Neural progenitor cell (in vitro differentiated cells): ENCODE results near the gene AFF4. TPM values are rescaled to one million over a fixed set of nuclear protein-coding genes. Genes with fewer than 3 reads are reported as not detected.

Source experiments
- DNase-seq: peaks from one replicate; pipeline ENCODE4 v3.0.0-alpha.2; 2016; ENCODE audit warnings: low spot score
- H2AFZ ChIP-seq: fragments of 200-600 bp; sonication (generic); replicated peaks from 2 replicates; pipeline ENCODE4 v1.6.1; 2016; ENCODE audit warnings: antibody characterized with exemption
- H3F3A ChIP-seq: fragments of 200-600 bp; sonication (generic); 2 replicates; pipeline ENCODE4 v1.6.1; 2016; ENCODE audit warnings: antibody characterized with exemption, low read depth
- H3K27ac ChIP-seq: fragments of 200-600 bp; sonication (generic); 2 replicates; pipeline ENCODE4 v1.5.1; 2016; ENCODE audit warnings: mild to moderate bottlenecking
- H3K27me3 ChIP-seq: fragments of 200-600 bp; sonication (generic); 2 replicates; pipeline ENCODE4 v1.6.1; 2016; ENCODE audit warnings: mild to moderate bottlenecking, moderate library complexity
- H3K36me3 ChIP-seq: fragments of 200-600 bp; sonication (generic); 2 replicates; pipeline ENCODE4 v1.5.1; 2016
- H3K4me1 ChIP-seq: fragments of 200-600 bp; sonication (generic); 2 replicates; pipeline ENCODE4 v1.6.1; 2016; ENCODE audit warnings: mixed run types
- H3K4me2 ChIP-seq: fragments of 200-600 bp; sonication (generic); 2 replicates; pipeline ENCODE4 v1.6.1; 2016
- H3K4me3 ChIP-seq: fragments of 200-600 bp; sonication (generic); 2 replicates; pipeline ENCODE4 v1.5.1; 2016
- H3K79me2 ChIP-seq: fragments of 200-600 bp; sonication (generic); 2 replicates; pipeline ENCODE4 v1.6.1; 2016; ENCODE audit warnings: low read depth
- H3K9ac ChIP-seq: fragments of 200-600 bp; sonication (generic); 2 replicates; pipeline ENCODE4 v1.6.1; 2016
- H3K9me3 ChIP-seq: fragments of 200-600 bp; sonication (generic); 2 replicates; pipeline ENCODE4 v1.5.1; 2016; ENCODE audit warnings: low read depth
- H4K20me1 ChIP-seq: fragments of 200-600 bp; sonication (generic); 2 replicates; pipeline ENCODE4 v1.6.1; 2016; ENCODE audit warnings: low read depth
- H3K27ac Mint-ChIP-seq: 3 replicates; pipeline ENCODE4 v1.8.0; 2021; ENCODE audit warnings: mixed read lengths
- H3K27me3 Mint-ChIP-seq: 2 replicates; pipeline ENCODE4 v1.8.0; 2022; ENCODE audit warnings: low read depth, mild to moderate bottlenecking, inconsistent platforms, moderate library complexity, mixed read lengths; ENCODE audit not compliant: insufficient read depth
- H3K36me3 Mint-ChIP-seq: 3 replicates; pipeline ENCODE4 v1.8.0; 2021; ENCODE audit warnings: mixed read lengths
- H3K4me1 Mint-ChIP-seq: 3 replicates; pipeline ENCODE4 v1.8.0; 2021; ENCODE audit warnings: mixed read lengths
- H3K4me3 Mint-ChIP-seq: 3 replicates; pipeline ENCODE4 v1.8.0; 2021; ENCODE audit warnings: mild to moderate bottlenecking, moderate library complexity, mixed read lengths
- H3K9me3 Mint-ChIP-seq: 3 replicates; pipeline ENCODE4 v1.8.0; 2020; ENCODE audit warnings: mixed read lengths
- CTCF ChIP-seq: fragments of 200-600 bp; sonication (generic); IDR thresholded peaks from 2 replicates; pipeline ENCODE4 v1.5.1; 2017; ENCODE audit warnings: antibody characterized with exemption, mild to moderate bottlenecking
- EZH2 ChIP-seq: fragments of 200-600 bp; sonication (generic); IDR thresholded peaks from 2 replicates; pipeline ENCODE4 v1.6.1; 2017; ENCODE audit warnings: antibody characterized with exemption, mild to moderate bottlenecking, moderate library complexity
- EZH2phosphoT487 ChIP-seq: fragments of 200-600 bp; sonication (generic); IDR thresholded peaks from 2 replicates; pipeline ENCODE4 v1.6.1; 2017; ENCODE audit warnings: antibody characterized with exemption
- total RNA-seq: library from RNA; depleted of rRNA; stranded (reverse); fragments of >200 nt; gene quantifications from 2 replicates; pipeline ENCODE4 v1.2.3, GENCODE V29; 2015; ENCODE audit warnings: low replicate concordance

Gene AFF4
- total RNA-seq, 1 donor from 2014 or later, result 63.6 TPM

DNA sequence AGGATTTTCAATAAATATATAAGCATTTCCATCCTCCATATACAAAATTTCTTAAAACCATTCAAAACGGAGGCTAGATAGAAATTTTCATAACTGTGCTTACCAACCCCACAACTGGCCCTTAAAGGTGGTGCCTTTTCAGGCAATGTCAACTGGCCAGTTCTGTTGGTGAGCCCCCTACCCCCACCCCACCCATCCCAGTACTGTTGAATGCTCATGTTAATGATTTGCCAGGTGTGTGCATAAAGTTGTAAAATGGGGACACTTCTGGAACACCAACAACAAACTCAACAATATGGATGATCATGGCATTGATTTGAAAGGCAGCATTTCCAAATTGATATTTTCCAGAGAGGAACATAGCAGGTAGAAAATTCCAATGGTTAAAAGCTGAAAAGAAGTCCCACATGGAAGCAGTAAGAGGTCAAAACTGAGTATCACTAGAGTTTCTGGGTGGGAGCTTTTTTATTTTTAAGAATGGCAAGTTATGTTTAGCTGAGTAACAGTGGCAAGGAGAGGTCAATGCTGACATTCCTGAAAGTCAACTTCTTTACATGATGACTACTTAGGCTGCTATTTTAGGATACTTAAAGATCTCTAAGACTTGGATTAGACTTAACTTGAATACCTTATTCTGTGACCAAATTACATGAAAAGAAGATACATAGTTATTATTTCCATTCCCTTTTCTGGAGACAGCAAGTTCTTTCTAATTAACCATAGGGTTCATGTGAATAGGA is 87.2 kb downstream of the AFF4 start:
- no peak for DNase-seq
- Histone ChIP-seq H3K27ac (no peak overlapping the region), H3K4me3 (no peak overlapping the region), H3K36me3 (peaks cover 15% of the 10 kb centered on the region), H3K79me2 (no peaks in the 10 kb centered on the region), H3K27me3 (no peaks in the 10 kb centered on the region), H3F3A (peaks cover 26% of the 10 kb centered on the region), H3K4me2 (no peak overlapping the region), H2AFZ (no peak overlapping the region), H3K9ac (no peak overlapping the region), H3K9me3 (no peaks in the 10 kb centered on the region), H3K4me1 (no peaks in the 10 kb centered on the region), H4K20me1 (peaks cover 8% of the 10 kb centered on the region)
- Mint-ChIP-seq H3K36me3 (peaks cover 9% of the 10 kb centered on the region), H3K27ac (no peak overlapping the region), H3K9me3 (no peaks in the 10 kb centered on the region), H3K4me3 (no peak overlapping the region), H3K27me3 (no peaks in the 10 kb centered on the region), H3K4me1 (no peaks in the 10 kb centered on the region)
- TF ChIP-seq EZH2phosphoT487 (no peak), EZH2 (no peak), CTCF (no peak)

DNA sequence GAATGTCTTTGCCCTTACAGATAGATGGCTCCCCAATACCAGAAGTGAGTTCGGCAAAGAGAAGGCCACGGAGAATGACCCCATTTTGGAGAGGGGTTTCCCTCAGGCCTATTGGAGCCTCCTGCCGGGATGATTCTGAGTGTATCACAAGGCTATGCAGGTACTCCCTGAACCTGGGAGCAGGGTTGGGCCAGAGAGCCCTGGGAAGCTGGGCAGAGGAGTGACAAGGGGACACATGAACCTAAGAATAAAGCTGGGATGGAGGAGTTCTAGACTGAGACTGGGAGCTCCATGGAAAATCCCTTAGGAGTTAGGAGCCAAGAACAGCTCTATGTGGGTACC is 89.5 kb downstream of the AFF4 start:
- no peaks in the 10 kb centered on the region for H3K27me3 ChIP-seq
- H3K27ac ChIP-seq, result no peak overlapping the region
- peaks cover 11% of the 10 kb centered on the region for H3K36me3 Mint-ChIP-seq
- H4K20me1 ChIP-seq, result peaks cover 8% of the 10 kb centered on the region
- no peaks in the 10 kb centered on the region for H3K9me3 Mint-ChIP-seq
- no peaks in the 10 kb centered on the region for H3K4me1 Mint-ChIP-seq
- TF ChIP-seq EZH2, result no peak
- no peak for TF ChIP-seq EZH2phosphoT487
- TF ChIP-seq CTCF, result no peak
- H3K4me1 ChIP-seq, result no peaks in the 10 kb centered on the region
- no peak overlapping the region for H3K4me3 Mint-ChIP-seq
- H3K4me3 ChIP-seq, result no peak overlapping the region
- peaks cover 28% of the 10 kb centered on the region for H3F3A ChIP-seq
- H3K4me2 ChIP-seq, result no peak overlapping the region
- H3K36me3 ChIP-seq, result no peaks in the 10 kb centered on the region
- H3K79me2 ChIP-seq, result no peaks in the 10 kb centered on the region
- no peaks in the 10 kb centered on the region for H3K9me3 ChIP-seq
- H2AFZ ChIP-seq, result no peak overlapping the region
- no peak for DNase-seq
- H3K9ac ChIP-seq, result no peak overlapping the region
- no peak overlapping the region for H3K27ac Mint-ChIP-seq
- H3K27me3 Mint-ChIP-seq, result no peaks in the 10 kb centered on the region

- peaks cover 13% of the 10 kb centered on the region for H3K36me3 Mint-ChIP-seq
- Histone ChIP-seq H3K36me3 (no peaks in the 10 kb centered on the region), H3K9ac (no peak within 1 kb of the TSS), H3F3A (peaks cover 28% of the 10 kb centered on the region), H3K4me2 (no peak within 1 kb of the TSS), H3K27ac (no peak within 1 kb of the TSS), H3K9me3 (no peaks in the 10 kb centered on the region), H3K4me1 (no peaks in the 10 kb centered on the region), H2AFZ (no peak within 1 kb of the TSS), H3K79me2 (no peaks in the 10 kb centered on the region), H3K4me3 (no peak within 1 kb of the TSS), H3K27me3 (no peaks in the 10 kb centered on the region), H4K20me1 (peaks cover 6% of the 10 kb centered on the region)
- peaks cover 2% of the 10 kb centered on the region for H3K4me1 Mint-ChIP-seq
- DNase-seq, result no peak
- no peaks in the 10 kb centered on the region for H3K9me3 Mint-ChIP-seq
- H3K4me3 Mint-ChIP-seq, result no peak within 1 kb of the TSS
- TF ChIP-seq CTCF, result no peak
- TF ChIP-seq EZH2, result no peak
- TF ChIP-seq EZH2phosphoT487, result no peak
- H3K27me3 Mint-ChIP-seq, result no peaks in the 10 kb centered on the region
- H3K27ac Mint-ChIP-seq, result no peak within 1 kb of the TSS
Observed at GRCh38 chr5:132873119-132873929, 90.1 kb downstream of the AFF4 start, which contains the start of gene LEAP2. LEAP2 (plus strand) TSS chr5:132873668; CDS start chr5:132873695, 27 bp downstream.
